Neural cell (in vitro differentiated cells): ENCODE measurements around the gene FOXF1.

ENCODE experiments used
- EP300 ChIP-seq: fragments of 450-650 bp; conservative IDR thresholded peaks from 2 replicates; pipeline ENCODE4 v1.6.1; 2014; ENCODE audit warnings: antibody characterized with exemption, mild to moderate bottlenecking, moderate library complexity; ENCODE audit not compliant: poor library complexity, severe bottlenecking
- EZH2 ChIP-seq: fragments of 200-600, 300-800 bp; shearing (Covaris generic), sonication (generic); IDR thresholded peaks from 2 replicates; pipeline ENCODE4 v1.6.1; 2014; ENCODE audit warnings: antibody characterized with exemption, low read length, borderline replicate concordance, mild to moderate bottlenecking; ENCODE audit not compliant: insufficient read depth, poor library complexity, severe bottlenecking
- MXI1 ChIP-seq: fragments of 450-650 bp; conservative IDR thresholded peaks from 2 replicates; pipeline ENCODE4 v1.6.1; 2014; ENCODE audit warnings: antibody characterized with exemption, mild to moderate bottlenecking; ENCODE audit not compliant: poor library complexity, severe bottlenecking
- POLR2AphosphoS5 ChIP-seq: IDR thresholded peaks from 2 replicates; pipeline ENCODE4 v1.6.1; 2012
- RAD21 ChIP-seq: fragments of 450-650 bp; conservative IDR thresholded peaks from 2 replicates; pipeline ENCODE4 v1.6.1; 2014; ENCODE audit warnings: antibody characterized with exemption, mild to moderate bottlenecking, moderate library complexity
- SMC3 ChIP-seq: fragments of 450-650 bp; conservative IDR thresholded peaks from 2 replicates; pipeline ENCODE4 v1.6.1; 2014; ENCODE audit warnings: antibody characterized with exemption, mild to moderate bottlenecking, moderate library complexity; ENCODE audit not compliant: poor library complexity
- TF ChIP-seq, protein P1 (sequence below): fragments of 450-650 bp; IDR thresholded peaks from 2 replicates; pipeline ENCODE4 v1.5.1; 2014; ENCODE audit warnings: antibody characterized with exemption, mild to moderate bottlenecking, moderate library complexity; ENCODE audit not compliant: poor library complexity, severe bottlenecking

DNA sequence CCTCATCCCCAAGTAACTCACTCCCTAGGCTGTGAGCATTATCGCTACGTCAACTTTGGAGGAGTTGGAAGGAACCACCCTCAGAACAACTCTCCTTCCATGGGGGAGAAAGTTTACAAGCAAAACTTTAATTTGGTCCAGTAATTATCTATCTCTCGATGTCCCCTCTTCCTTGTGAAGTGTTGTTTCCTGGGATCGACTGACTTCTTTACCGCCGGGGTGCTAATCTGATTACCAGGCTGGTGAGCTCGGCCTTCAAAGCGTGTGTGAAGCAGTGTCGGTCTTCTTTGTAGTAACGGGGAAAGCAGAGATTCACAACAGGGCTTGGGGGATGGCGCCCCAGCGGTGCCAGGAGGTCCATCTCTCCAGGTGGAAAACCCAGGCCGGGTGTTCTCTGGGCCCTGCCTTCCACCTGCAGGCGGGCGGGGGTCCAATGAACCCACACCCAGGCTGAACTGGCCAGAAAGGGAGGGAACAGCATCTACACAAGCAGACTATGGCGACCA lies 14.5 kb upstream of the FOXF1 start:
- TF ChIP-seq, protein P1, sequence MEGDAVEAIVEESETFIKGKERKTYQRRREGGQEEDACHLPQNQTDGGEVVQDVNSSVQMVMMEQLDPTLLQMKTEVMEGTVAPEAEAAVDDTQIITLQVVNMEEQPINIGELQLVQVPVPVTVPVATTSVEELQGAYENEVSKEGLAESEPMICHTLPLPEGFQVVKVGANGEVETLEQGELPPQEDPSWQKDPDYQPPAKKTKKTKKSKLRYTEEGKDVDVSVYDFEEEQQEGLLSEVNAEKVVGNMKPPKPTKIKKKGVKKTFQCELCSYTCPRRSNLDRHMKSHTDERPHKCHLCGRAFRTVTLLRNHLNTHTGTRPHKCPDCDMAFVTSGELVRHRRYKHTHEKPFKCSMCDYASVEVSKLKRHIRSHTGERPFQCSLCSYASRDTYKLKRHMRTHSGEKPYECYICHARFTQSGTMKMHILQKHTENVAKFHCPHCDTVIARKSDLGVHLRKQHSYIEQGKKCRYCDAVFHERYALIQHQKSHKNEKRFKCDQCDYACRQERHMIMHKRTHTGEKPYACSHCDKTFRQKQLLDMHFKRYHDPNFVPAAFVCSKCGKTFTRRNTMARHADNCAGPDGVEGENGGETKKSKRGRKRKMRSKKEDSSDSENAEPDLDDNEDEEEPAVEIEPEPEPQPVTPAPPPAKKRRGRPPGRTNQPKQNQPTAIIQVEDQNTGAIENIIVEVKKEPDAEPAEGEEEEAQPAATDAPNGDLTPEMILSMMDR = no peak
- TF ChIP-seq EP300 = no peak
- TF ChIP-seq POLR2AphosphoS5 = no peak
- no peak for TF ChIP-seq EZH2
- TF ChIP-seq SMC3 = no peak
- TF ChIP-seq RAD21 = no peak
- TF ChIP-seq MXI1 = no peak
